Measurements from ENCODE around the gene ZNF148.
A peak's percentile ranks its signal among the peaks of the same experiment; 100 is the strongest.
"Not testable (repeated sequence)": the region's sequence is repeated elsewhere in the genome, so short reads cannot be mapped to it uniquely, and the experiment has no call there.

ZNF148 gene, protein sequence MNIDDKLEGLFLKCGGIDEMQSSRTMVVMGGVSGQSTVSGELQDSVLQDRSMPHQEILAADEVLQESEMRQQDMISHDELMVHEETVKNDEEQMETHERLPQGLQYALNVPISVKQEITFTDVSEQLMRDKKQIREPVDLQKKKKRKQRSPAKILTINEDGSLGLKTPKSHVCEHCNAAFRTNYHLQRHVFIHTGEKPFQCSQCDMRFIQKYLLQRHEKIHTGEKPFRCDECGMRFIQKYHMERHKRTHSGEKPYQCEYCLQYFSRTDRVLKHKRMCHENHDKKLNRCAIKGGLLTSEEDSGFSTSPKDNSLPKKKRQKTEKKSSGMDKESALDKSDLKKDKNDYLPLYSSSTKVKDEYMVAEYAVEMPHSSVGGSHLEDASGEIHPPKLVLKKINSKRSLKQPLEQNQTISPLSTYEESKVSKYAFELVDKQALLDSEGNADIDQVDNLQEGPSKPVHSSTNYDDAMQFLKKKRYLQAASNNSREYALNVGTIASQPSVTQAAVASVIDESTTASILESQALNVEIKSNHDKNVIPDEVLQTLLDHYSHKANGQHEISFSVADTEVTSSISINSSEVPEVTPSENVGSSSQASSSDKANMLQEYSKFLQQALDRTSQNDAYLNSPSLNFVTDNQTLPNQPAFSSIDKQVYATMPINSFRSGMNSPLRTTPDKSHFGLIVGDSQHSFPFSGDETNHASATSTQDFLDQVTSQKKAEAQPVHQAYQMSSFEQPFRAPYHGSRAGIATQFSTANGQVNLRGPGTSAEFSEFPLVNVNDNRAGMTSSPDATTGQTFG

DNA sequence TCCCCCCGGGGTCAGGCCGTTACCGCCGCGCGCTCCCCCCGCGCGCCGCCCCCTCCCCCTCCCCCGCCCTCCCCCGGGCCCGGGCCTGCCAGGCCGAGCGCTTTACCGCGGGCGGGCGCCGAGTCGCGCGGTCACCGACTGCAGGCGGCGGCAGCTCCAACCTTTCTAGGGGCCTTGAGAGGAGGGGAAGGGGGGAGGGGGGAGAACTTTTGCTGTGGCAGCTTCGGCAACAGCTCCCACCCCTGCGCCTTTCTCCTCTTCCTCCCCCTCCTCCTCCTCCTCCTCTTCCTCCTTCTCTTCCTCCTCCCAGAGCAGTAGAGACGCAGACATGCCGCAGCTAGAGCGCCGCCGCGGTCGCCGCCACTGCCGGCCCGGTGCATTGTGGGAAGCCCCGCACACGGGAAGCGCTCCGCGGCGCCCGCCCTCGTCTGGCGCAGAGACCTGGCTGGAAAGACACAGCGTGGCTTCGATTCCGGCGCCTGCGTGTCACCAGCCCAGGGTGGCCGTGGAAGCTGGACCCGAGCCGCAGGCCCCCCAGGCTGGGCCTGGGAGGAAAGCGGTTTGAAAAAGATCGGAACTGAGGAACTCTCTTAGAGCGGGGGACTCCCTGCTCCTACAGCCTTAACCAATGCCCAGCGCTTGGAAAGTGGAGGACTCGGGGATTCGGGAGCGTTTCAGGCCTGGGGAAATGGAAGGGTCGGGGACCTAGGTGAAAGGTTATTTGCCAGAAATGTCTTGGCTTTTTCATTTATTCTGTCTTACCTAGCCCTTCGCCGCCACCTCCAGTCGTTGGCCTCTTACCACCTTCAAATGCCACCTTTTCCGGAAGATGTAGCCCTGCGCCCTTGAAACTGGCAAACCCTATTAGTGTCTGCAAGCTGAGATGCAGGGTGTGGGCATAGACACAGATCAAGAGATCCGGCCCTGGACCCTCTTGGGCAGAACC is at the start of gene ZNF148:
TSS of gene ZNF148 (minus strand) at position 330 of the 946 bp plus-strand sequence. CDS start 61,685 bp downstream, outside the sequence.
- Histone ChIP-seq H3K36me3 (ENCODE audit: insufficient read depth, low read length) (no peaks in the 10 kb centered on the region; the same call in 1 of the 2 replicates), H3K27ac (ENCODE audit: low read depth, low read length) (peak within 1 kb of the TSS; percentile 59), H3K27me3 (ENCODE audit: insufficient read depth, low read length) (no peaks in the 10 kb centered on the region), H3K4me1 (ENCODE audit: control insufficient read depth, insufficient read depth, low read length, unreplicated experiment) (peaks cover 16% of the 10 kb centered on the region), H2AFZ (ENCODE audit: low read length, unreplicated experiment) (peak within 1 kb of the TSS; percentile 86), H3K4me3 (ENCODE audit: low read depth, low read length) (peak within 1 kb of the TSS; percentile 87), H3K79me2 (ENCODE audit: control insufficient read depth, insufficient read depth, low read length, unreplicated experiment) (peaks cover 49% of the 10 kb centered on the region)

DNA sequence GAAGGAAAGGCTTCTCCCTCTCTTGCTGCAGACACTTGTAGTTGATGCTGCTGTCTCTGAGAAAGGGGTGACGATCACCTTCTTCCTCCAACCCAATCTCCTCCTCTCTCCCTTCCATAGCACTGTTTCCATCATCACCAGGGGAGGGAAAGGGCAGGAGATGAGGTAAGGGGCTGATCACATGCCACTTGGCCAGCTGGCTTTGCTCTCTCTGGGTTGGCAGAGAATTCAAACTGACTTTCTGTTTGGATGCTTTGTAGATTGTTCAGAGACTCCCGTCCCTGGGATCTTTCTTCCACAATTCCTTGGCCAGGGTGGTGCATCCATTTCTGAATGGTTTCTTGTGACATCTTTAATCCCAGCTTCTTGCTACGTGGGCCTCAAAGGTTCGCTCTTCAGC is 43.2 kb upstream of the ZNF148 start:
- no peaks in the 10 kb centered on the region for H3K79me2 ChIP-seq (ENCODE audit: control insufficient read depth, insufficient read depth, low read length, unreplicated experiment)
- H3K4me3 ChIP-seq (ENCODE audit: low read depth, low read length), result no peak overlapping the region
- H3K27ac ChIP-seq (ENCODE audit: low read depth, low read length), result no peak overlapping the region
- H3K27me3 ChIP-seq (ENCODE audit: insufficient read depth, low read length), result no peaks in the 10 kb centered on the region
- H3K36me3 ChIP-seq (ENCODE audit: insufficient read depth, low read length), result no peaks in the 10 kb centered on the region
- no peaks in the 10 kb centered on the region for H3K4me1 ChIP-seq (ENCODE audit: control insufficient read depth, insufficient read depth, low read length, unreplicated experiment)
- no peak overlapping the region for H2AFZ ChIP-seq (ENCODE audit: low read length, unreplicated experiment)

DNA sequence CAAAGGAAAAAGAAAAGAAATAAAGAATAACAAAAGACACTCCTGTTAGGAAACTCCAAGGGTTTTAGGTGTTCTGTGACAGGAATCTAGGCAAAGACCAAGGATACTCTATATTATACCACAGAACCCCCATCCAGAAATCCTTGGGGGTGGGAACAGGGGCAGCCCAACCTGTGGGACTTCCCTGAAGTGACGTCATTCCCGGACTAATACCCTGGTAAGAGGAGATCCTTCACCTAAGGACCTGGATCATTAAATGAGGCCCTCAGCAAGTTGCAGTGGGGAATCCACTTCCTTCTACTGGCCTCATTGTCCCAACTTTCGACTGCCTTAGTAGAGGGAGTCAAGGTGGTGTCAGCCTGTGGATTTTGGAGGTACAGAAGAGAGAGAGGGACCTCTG is 41.1 kb upstream of the ZNF148 start:
- H3K27me3 ChIP-seq (ENCODE audit: insufficient read depth, low read length), result no peaks in the 10 kb centered on the region
- no peaks in the 10 kb centered on the region for H3K4me1 ChIP-seq (ENCODE audit: control insufficient read depth, insufficient read depth, low read length, unreplicated experiment)
- H2AFZ ChIP-seq (ENCODE audit: low read length, unreplicated experiment), result no peak overlapping the region
- no peaks in the 10 kb centered on the region for H3K36me3 ChIP-seq (ENCODE audit: insufficient read depth, low read length)
- no peak overlapping the region for H3K4me3 ChIP-seq (ENCODE audit: low read depth, low read length)
- no peak overlapping the region for H3K27ac ChIP-seq (ENCODE audit: low read depth, low read length)
- H3K79me2 ChIP-seq (ENCODE audit: control insufficient read depth, insufficient read depth, low read length, unreplicated experiment), result no peaks in the 10 kb centered on the region

DNA sequence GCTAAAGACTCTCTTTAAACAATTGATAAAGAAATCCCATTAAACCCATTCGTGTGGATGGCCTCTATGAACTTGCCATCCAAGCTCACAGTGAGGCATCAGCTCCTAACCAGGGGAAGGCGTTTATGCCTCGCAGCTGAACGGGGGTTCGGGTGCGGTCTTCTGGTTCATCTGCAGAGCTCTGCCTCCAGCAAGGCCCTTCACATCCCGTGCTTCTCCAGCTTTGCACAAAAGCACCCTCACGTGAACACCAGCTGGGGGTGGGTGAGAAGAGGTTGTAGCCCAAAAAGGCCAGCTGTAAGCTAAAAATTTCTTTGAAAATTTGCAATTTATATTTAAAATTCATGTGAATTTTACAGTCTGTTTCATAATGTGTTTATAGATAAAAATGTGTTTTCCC is 39.5 kb upstream of the ZNF148 start:
- no peaks in the 10 kb centered on the region for H3K4me1 ChIP-seq (ENCODE audit: control insufficient read depth, insufficient read depth, low read length, unreplicated experiment)

DNA sequence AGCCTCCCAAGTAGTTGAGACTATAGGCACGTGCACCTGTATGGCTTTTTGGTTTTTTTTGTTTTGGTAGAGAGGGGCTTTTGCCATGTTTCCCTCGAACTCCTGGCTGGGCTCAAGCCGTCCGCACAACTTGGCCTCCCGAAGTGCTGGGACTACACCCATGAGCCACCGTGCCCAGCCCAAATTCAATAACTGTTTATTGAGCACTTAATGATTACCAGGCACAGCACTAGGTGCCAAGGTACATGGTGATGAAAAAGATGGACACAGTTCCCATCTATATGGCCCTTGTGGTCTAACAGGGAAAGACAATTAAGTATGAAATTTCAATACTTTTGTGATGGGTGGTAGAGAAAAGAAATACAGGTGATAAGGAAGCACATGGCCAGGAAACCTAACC is 35.8 kb upstream of the ZNF148 start:
- Histone ChIP-seq H3K27me3 (ENCODE audit: insufficient read depth, low read length) (peaks cover 11% of the 10 kb centered on the region; the same call in 1 of the 2 replicates), H3K27ac (ENCODE audit: low read depth, low read length) (no peak overlapping the region), H2AFZ (ENCODE audit: low read length, unreplicated experiment) (no peak overlapping the region), H3K4me1 (ENCODE audit: control insufficient read depth, insufficient read depth, low read length, unreplicated experiment) (no peaks in the 10 kb centered on the region), H3K36me3 (ENCODE audit: insufficient read depth, low read length) (no peaks in the 10 kb centered on the region), H3K4me3 (ENCODE audit: low read depth, low read length) (no peak overlapping the region), H3K79me2 (ENCODE audit: control insufficient read depth, insufficient read depth, low read length, unreplicated experiment) (no peaks in the 10 kb centered on the region)

More for the DNA sequence above, 39.5 kb upstream of the ZNF148 start:
- Histone ChIP-seq H3K79me2 (ENCODE audit: control insufficient read depth, insufficient read depth, low read length, unreplicated experiment) (no peaks in the 10 kb centered on the region), H3K36me3 (ENCODE audit: insufficient read depth, low read length) (no peaks in the 10 kb centered on the region), H3K4me3 (ENCODE audit: low read depth, low read length) (no peak overlapping the region), H3K27me3 (ENCODE audit: insufficient read depth, low read length) (peaks cover 5% of the 10 kb centered on the region; the same call in 1 of the 2 replicates), H3K27ac (ENCODE audit: low read depth, low read length) (no peak overlapping the region), H2AFZ (ENCODE audit: low read length, unreplicated experiment) (no peak overlapping the region)

DNA sequence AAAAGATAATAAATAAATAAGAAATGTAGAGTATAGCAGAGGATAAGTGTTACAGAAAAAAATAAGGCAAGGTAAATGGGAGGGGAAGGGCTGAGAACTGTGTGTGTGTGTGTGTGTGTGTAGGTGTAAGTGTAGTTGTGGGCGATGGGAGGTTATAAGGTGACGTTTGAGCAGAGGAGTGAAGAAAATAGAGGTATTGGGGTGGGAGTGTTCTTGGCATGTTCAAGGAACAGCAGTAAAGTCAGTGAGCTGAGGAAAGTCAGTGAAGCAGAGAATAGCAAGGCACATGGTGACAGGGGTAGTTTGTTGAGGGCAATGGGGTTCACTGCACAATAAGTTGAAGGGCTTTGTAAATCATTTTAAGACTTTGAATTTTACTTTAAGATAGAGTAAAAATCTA is 30.9 kb upstream of the ZNF148 start:
- peaks cover 7% of the 10 kb centered on the region for H3K4me1 ChIP-seq (ENCODE audit: control insufficient read depth, insufficient read depth, low read length, unreplicated experiment)
- no peak overlapping the region for H3K27ac ChIP-seq (ENCODE audit: low read depth, low read length)
- no peak overlapping the region for H2AFZ ChIP-seq (ENCODE audit: low read length, unreplicated experiment)
- no peaks in the 10 kb centered on the region for H3K36me3 ChIP-seq (ENCODE audit: insufficient read depth, low read length)
- no peaks in the 10 kb centered on the region for H3K79me2 ChIP-seq (ENCODE audit: control insufficient read depth, insufficient read depth, low read length, unreplicated experiment)
- peaks cover 11% of the 10 kb centered on the region; the same call in 1 of the 2 replicates for H3K27me3 ChIP-seq (ENCODE audit: insufficient read depth, low read length)
- H3K4me3 ChIP-seq (ENCODE audit: low read depth, low read length), result no peak overlapping the region

DNA sequence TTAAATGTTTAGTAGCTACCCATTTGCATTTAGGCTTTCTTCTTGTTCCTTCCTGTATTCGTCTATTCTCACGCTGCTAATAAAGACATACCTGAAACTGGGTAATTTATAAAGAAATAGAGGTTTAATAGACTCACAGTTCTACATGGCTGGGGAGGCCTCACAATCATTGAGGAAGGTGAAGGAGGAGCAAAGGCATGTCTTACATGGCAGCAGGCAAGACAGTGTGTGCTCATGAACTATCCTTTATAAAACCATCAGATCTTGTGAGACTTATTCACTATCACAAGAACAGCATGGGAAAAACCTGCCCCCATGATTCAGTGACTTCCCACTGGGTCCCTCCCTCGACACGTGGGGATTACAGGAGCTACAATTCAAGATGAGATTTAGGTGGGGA is 30.4 kb upstream of the ZNF148 start:
- not testable (repeated sequence) for H2AFZ ChIP-seq (ENCODE audit: low read length, unreplicated experiment); H3K4me3 ChIP-seq (ENCODE audit: low read depth, low read length); H3K27ac ChIP-seq (ENCODE audit: low read depth, low read length); H3K36me3 ChIP-seq (ENCODE audit: insufficient read depth, low read length); H3K79me2 ChIP-seq (ENCODE audit: control insufficient read depth, insufficient read depth, low read length, unreplicated experiment); H3K4me1 ChIP-seq (ENCODE audit: control insufficient read depth, insufficient read depth, low read length, unreplicated experiment)
- peaks cover 11% of the 10 kb centered on the region; the same call in 1 of the 2 replicates for H3K27me3 ChIP-seq (ENCODE audit: insufficient read depth, low read length)

DNA sequence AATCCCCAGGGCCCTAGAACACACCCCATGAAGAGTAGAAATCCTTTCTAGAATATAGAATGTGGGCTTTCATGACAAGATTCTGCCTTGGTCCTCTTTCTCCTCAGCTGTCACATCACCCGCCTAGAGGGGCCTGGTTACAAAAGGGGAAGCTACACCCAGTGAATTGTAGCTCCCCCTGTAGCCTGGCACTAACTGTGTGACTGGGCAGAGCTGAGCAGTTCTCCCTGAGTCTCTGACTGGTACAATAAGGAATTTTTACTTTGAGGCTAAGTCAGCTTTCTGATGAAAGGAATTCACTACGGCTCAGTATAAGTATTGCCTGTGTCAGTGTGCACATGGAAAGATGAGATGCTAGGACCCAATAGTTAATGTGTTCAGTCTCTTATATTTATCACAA is 28.7 kb upstream of the ZNF148 start:
- no peak overlapping the region for H3K27ac ChIP-seq (ENCODE audit: low read depth, low read length)
- no peaks in the 10 kb centered on the region for H3K79me2 ChIP-seq (ENCODE audit: control insufficient read depth, insufficient read depth, low read length, unreplicated experiment)
- H3K4me1 ChIP-seq (ENCODE audit: control insufficient read depth, insufficient read depth, low read length, unreplicated experiment), result peaks cover 8% of the 10 kb centered on the region
- no peak overlapping the region for H2AFZ ChIP-seq (ENCODE audit: low read length, unreplicated experiment)
- H3K27me3 ChIP-seq (ENCODE audit: insufficient read depth, low read length), result 0 out of 2 replicates have a peak, but pooled peaks cover 4% of the 10 kb centered on the region
- no peaks in the 10 kb centered on the region for H3K36me3 ChIP-seq (ENCODE audit: insufficient read depth, low read length)
- no peak overlapping the region for H3K4me3 ChIP-seq (ENCODE audit: low read depth, low read length)

DNA sequence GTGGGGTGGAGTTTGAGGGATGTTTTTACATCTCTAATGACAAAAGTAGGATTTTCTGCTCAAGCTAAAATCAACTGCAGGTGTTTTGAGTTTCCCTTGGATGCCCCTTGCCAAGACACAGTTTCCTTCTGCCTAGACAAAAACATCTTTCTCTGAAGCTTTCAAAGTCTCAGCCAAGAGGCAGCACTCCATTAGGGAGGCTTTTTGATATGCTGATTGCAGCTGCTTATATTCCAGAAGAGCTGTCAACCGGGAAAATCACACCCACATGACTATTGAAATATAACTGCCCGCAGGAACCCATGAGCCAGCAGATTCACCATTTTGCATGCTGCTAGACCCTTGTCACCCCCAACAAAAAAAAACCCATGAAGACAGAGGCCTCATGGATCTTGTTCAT is 27.5 kb upstream of the ZNF148 start:
- H3K27ac ChIP-seq (ENCODE audit: low read depth, low read length), result no peak overlapping the region
- H3K36me3 ChIP-seq (ENCODE audit: insufficient read depth, low read length), result no peaks in the 10 kb centered on the region
- no peak overlapping the region for H3K4me3 ChIP-seq (ENCODE audit: low read depth, low read length)
- H3K4me1 ChIP-seq (ENCODE audit: control insufficient read depth, insufficient read depth, low read length, unreplicated experiment), result peaks cover 8% of the 10 kb centered on the region
- H3K27me3 ChIP-seq (ENCODE audit: insufficient read depth, low read length), result peaks cover 11% of the 10 kb centered on the region; the same call in 1 of the 2 replicates
- no peak overlapping the region for H2AFZ ChIP-seq (ENCODE audit: low read length, unreplicated experiment)
- no peaks in the 10 kb centered on the region for H3K79me2 ChIP-seq (ENCODE audit: control insufficient read depth, insufficient read depth, low read length, unreplicated experiment)

DNA sequence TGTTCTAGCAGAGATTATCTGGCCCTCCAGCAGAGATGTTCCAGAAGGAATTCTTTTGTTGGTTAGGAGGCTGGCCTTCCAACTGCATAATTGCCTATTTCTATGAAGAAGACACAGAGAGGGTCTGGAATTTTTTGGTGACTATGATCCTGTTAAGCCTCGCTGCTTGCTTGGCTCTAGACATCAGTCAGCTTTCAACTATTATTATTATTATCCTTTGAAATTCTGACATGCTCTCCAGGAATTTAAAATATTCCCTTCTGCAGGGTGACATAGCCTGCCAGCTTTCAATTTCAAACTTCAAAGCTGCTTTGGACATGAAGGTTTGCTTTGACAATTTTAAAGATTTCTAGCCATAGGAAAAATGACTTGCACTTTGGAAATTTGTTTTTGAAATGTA is 26.3 kb upstream of the ZNF148 start:
- H3K27ac ChIP-seq (ENCODE audit: low read depth, low read length), result no peak overlapping the region
- H3K36me3 ChIP-seq (ENCODE audit: insufficient read depth, low read length), result no peaks in the 10 kb centered on the region
- peaks cover 8% of the 10 kb centered on the region for H3K4me1 ChIP-seq (ENCODE audit: control insufficient read depth, insufficient read depth, low read length, unreplicated experiment)

More for the DNA sequence above, 26.3 kb upstream of the ZNF148 start:
- no peak overlapping the region for H2AFZ ChIP-seq (ENCODE audit: low read length, unreplicated experiment)
- H3K27me3 ChIP-seq (ENCODE audit: insufficient read depth, low read length), result peaks cover 10% of the 10 kb centered on the region; the same call in 1 of the 2 replicates
- no peaks in the 10 kb centered on the region for H3K79me2 ChIP-seq (ENCODE audit: control insufficient read depth, insufficient read depth, low read length, unreplicated experiment)
- no peak overlapping the region for H3K4me3 ChIP-seq (ENCODE audit: low read depth, low read length)

Data from ACC112 (cell line).